GM12865 (cell line): ENCODE data around the gene YARS1.

ENCODE experiments used
- DNase-seq: peaks from one replicate; pipeline ENCODE4 v3.0.0; 2010; ENCODE audit warnings: low read depth
- H3K4me3 ChIP-seq: 2 replicates; pipeline ENCODE4 v1.5.1; 2011; ENCODE audit warnings: mild to moderate bottlenecking, low read depth, low read length, control low read depth
- TF ChIP-seq, protein P1 (sequence below): IDR thresholded peaks from 2 replicates; pipeline ENCODE4 v1.5.1; 2011; ENCODE audit warnings: low read length, control low read depth, low read depth, inconsistent platforms; ENCODE audit not compliant: insufficient read depth; ENCODE audit errors: missing control alignments

Gene YARS1

DNA sequence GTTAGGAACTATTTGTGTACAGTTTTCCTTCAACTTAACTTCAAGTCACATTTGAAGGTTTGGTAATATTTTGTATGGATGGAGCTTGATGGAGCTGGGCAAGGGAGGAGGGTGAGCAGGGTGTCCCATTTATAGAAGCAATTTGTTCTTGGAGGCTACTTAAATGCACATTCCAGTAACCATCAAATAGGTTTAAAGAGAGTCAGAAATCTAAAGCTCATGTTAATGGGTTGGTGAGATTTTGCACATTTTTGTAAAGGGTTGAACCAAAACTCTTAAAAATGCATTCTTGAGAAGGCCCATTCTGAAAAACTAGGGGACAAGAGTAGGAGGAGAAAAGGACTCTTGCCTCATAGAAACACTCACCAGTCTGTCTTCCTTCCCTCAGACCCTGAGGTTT lies 43.4 kb upstream of the YARS1 start:
- TF ChIP-seq, protein P1, sequence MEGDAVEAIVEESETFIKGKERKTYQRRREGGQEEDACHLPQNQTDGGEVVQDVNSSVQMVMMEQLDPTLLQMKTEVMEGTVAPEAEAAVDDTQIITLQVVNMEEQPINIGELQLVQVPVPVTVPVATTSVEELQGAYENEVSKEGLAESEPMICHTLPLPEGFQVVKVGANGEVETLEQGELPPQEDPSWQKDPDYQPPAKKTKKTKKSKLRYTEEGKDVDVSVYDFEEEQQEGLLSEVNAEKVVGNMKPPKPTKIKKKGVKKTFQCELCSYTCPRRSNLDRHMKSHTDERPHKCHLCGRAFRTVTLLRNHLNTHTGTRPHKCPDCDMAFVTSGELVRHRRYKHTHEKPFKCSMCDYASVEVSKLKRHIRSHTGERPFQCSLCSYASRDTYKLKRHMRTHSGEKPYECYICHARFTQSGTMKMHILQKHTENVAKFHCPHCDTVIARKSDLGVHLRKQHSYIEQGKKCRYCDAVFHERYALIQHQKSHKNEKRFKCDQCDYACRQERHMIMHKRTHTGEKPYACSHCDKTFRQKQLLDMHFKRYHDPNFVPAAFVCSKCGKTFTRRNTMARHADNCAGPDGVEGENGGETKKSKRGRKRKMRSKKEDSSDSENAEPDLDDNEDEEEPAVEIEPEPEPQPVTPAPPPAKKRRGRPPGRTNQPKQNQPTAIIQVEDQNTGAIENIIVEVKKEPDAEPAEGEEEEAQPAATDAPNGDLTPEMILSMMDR, result no peak
- no peak for DNase-seq
- no peak overlapping the region for H3K4me3 ChIP-seq

DNA sequence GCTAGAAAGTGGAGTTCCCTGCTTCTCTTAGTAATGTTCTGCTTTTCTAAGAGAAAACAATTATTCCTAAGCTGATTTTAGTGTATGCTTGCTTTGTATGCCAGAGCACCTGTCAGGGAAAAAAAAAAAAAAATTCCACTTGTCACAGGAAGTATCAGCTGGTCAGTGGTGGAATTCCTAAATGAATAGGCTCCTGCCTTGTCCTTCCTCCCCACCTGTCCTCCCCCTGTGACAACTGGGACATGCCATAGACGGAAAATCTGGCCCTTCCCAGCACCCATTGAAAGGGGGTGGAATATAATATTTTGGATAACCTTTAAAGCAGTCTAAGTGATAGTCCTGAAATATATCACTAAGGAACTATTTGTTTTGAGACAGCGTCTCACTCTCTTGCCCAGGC lies 42.8 kb upstream of the YARS1 start:
- TF ChIP-seq, protein P1, result no peak
- DNase-seq, result no peak
- no peak overlapping the region for H3K4me3 ChIP-seq

DNA sequence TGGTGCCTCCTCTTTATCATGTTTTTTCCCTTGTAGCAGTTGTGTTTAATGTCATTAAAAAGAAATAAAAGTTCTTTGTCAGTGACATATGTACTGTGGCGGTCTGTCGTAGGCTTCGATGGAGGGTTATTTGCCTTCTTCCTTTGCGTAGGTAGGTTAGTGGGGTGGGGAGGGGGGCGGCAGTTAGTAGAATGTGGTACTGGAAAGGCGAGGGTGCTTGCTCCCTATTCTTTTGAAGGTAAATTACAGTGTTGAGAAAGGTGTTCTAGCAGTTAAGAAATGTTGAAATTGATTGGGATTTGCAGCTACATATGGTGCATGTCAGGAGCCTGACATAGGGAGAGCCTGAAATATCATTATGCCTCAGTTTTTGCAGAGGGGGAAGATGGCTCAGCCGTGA lies 41.6 kb upstream of the YARS1 start:
- TF ChIP-seq, protein P1, result no peak
- no peak for DNase-seq
- H3K4me3 ChIP-seq, result no peak overlapping the region

DNA sequence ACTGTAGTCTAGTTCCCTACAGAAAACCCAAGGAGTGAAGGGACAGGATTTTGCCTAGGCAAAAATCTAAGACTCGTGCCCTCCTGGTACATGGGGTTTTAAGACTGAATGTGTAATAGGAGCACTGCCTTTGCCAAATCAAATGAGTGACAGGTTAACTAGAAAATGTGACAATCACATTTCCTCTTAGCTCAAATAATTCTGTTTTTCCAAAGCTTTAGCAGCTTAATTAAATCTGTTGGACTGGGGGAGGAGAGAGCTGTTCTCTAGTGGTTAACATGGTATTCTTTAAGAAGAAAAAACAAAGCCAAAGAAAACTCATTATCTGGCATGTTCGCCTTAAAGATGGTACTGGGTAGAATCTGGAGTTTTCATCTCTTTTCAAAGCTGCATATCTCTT lies 41.0 kb upstream of the YARS1 start:
- H3K4me3 ChIP-seq, result no peak overlapping the region
- TF ChIP-seq, protein P1, result no peak
- no peak for DNase-seq

DNA sequence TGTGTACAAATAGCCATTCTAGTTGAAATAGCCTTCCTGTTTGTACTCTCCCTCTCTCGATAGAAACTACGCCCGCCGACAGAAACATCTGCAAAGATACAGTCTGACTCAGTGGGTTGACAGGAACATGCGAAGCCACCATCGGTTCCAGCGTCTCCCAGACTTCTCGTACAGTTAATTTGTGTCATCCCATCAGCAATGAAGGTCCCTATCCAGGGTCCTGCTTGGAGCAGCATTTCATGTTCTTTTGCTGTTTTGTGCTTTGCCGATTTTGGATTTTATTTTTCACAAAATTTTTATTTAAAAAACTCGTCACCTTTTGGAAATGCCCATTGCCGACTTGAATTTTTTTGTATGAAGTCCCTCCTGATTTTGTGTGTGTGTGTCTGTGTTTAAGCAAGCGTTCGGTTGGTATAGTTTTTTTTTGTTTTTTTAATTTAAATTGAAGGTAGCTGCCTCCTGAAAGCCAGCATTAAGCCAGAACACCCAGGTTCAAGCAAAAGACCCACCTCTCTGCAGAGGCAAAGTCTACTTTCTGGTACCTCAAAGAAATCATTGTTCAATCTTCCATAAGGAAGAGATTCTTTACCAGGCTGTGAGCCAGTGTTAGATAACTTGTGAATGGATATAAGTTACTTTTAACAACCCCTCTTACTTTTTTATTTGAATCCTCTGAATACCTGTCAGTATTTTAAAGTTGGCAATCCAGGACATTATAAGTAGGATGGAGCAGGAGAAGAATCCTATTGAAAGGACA lies 38.9 kb upstream of the YARS1 start:
- TF ChIP-seq, protein P1, result no peak
- no peak overlapping the region for H3K4me3 ChIP-seq
- DNase-seq, result no peak

DNA sequence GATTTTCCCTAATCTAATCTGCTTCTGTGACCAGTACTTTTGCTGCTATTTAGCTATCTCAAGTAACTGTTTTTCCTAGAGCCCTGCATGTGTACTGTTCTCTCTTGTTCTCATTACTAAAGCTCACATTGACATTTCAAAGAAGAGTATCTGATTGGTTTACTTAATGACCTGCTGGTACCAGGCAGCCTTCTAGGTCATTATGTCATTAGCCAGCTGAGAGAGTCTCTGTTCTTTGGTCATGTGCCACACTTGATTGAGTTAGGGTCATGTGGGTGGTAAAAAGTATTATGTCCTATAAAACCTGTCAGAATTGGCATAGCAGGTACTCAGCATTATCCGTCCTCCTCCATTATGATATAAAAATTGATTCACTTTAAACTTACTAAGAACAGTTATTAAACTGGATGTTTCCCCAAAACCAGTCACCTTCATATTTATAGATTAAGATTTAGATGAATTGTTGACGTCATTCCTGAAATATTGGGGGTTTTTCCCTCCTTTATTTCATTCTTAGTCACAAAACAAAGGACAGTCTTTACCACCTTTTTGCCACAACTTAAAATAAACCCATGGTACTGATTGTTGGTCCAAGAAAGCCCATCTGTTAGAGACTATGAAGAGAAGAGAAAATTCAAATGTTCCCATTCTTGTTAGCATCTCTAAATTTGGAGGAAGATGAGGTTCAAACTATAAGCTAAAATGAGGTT lies 31.4 kb upstream of the YARS1 start:
- DNase-seq, result peak; percentile 24
- TF ChIP-seq, protein P1, result no peak
- no peak overlapping the region for H3K4me3 ChIP-seq
